ENCODE measurements around the gene CST9.

DNA sequence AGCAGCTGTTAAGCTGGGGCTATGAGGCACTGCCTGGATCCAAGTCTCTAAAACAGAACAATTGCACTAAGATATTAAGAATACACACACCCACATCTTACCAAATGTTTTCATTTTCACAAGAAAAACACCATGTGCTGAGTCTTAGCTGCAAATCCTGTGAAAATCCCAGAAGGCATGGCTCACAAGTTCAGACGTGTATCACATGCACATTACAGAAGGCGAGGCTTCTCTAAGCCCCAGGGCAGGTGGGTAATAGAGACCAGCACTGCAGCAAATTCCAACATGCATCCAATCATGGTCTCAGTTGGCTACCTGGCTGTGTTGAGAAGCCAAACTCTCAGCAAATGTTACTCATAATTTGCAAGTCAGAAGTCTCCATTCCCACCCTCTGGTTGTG, 48.3 kb upstream of the CST9 start:
- TF ChIP-seq EZH2phosphoT487 (IDR thresholded peaks at IDR 0.05; ENCODE audit: borderline replicate concordance, low read length), result no peak
- TF ChIP-seq, protein P1, sequence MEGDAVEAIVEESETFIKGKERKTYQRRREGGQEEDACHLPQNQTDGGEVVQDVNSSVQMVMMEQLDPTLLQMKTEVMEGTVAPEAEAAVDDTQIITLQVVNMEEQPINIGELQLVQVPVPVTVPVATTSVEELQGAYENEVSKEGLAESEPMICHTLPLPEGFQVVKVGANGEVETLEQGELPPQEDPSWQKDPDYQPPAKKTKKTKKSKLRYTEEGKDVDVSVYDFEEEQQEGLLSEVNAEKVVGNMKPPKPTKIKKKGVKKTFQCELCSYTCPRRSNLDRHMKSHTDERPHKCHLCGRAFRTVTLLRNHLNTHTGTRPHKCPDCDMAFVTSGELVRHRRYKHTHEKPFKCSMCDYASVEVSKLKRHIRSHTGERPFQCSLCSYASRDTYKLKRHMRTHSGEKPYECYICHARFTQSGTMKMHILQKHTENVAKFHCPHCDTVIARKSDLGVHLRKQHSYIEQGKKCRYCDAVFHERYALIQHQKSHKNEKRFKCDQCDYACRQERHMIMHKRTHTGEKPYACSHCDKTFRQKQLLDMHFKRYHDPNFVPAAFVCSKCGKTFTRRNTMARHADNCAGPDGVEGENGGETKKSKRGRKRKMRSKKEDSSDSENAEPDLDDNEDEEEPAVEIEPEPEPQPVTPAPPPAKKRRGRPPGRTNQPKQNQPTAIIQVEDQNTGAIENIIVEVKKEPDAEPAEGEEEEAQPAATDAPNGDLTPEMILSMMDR (IDR thresholded peaks at IDR 0.05; ENCODE audit: low read depth, low read length, poor library complexity, severe bottlenecking), result no peak

Data from DOHH2 (cell line).